ENCODE data around the gene P2RX7.

DNA sequence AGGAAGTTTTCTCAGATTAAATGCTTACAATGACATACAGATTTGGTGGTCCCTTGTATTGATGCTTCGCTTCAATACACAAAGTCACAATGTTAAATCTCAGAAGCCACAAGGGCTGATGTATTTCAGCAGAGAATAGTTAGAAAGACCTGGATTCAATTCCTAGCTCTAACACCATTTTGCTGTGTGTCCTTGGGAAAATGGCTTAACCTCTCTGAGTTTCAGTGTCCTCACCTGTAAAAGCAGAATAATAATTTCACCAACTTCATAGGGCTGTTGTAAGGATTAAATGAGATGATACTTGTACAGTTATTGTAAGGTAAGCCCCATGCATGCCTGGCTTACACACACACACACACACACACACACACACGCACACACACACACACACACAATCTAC, 30.3 kb downstream of the P2RX7 start:
- TF ChIP-seq, protein P1, sequence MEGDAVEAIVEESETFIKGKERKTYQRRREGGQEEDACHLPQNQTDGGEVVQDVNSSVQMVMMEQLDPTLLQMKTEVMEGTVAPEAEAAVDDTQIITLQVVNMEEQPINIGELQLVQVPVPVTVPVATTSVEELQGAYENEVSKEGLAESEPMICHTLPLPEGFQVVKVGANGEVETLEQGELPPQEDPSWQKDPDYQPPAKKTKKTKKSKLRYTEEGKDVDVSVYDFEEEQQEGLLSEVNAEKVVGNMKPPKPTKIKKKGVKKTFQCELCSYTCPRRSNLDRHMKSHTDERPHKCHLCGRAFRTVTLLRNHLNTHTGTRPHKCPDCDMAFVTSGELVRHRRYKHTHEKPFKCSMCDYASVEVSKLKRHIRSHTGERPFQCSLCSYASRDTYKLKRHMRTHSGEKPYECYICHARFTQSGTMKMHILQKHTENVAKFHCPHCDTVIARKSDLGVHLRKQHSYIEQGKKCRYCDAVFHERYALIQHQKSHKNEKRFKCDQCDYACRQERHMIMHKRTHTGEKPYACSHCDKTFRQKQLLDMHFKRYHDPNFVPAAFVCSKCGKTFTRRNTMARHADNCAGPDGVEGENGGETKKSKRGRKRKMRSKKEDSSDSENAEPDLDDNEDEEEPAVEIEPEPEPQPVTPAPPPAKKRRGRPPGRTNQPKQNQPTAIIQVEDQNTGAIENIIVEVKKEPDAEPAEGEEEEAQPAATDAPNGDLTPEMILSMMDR (IDR thresholded peaks at IDR 0.05): no peak
- TF ChIP-seq EP300 (IDR thresholded peaks at IDR 0.05) (no peak), POLR2A (IDR thresholded peaks at IDR 0.05) (no peak)

Data from ovary (tissue), 3 donors.